Fibroblast of pulmonary artery (primary cell): ENCODE results near the gene RABGEF1.
"Not testable (repeated sequence)": the region's sequence is repeated elsewhere in the genome, so short reads cannot be mapped to it uniquely, and the experiment has no call there.

Source experiments
- DNase-seq: peaks from one replicate; pipeline ENCODE4 v3.0.0-alpha.2; 2010; ENCODE audit warnings: low read depth
- H3K4me3 ChIP-seq: replicated peaks from 2 replicates; pipeline ENCODE4 v1.5.1; 2011; ENCODE audit warnings: low read depth, mild to moderate bottlenecking, control low read depth, low read length, moderate library complexity
- CTCF ChIP-seq: IDR thresholded peaks from 2 replicates; pipeline ENCODE4 v1.5.1; 2011; ENCODE audit warnings: mild to moderate bottlenecking, control low read depth, low read length, inconsistent platforms; ENCODE audit errors: missing control alignments

Gene RABGEF1

GRCh38 chr7:66804001-66804400 lies 63.5 kb downstream of the RABGEF1 start:
- no peak for TF ChIP-seq CTCF
- DNase-seq, result no peak
- H3K4me3 ChIP-seq, result no peak overlapping the region

GRCh38 chr7:66807736-66808135 lies 67.2 kb downstream of the RABGEF1 start:
- H3K4me3 ChIP-seq, result no peak overlapping the region
- TF ChIP-seq CTCF, result no peak
- no peak for DNase-seq

- DNase-seq, result no peak
- no peak overlapping the region for H3K4me3 ChIP-seq
- no peak for TF ChIP-seq CTCF
Measured at GRCh38 chr7:66810716-66811115, 70.2 kb downstream of the RABGEF1 start.

- not testable (repeated sequence) for H3K4me3 ChIP-seq, DNase-seq
Measured at GRCh38 chr7:66815186-66815875, 74.8 kb downstream of the RABGEF1 start.

GRCh38 chr7:66815951-66816350 lies 75.4 kb downstream of the RABGEF1 start:
- no peak overlapping the region for H3K4me3 ChIP-seq
- no peak for TF ChIP-seq CTCF
- no peak for DNase-seq

GRCh38 chr7:66816658-66817057 lies 76.1 kb downstream of the RABGEF1 start:
- H3K4me3 ChIP-seq, DNase-seq: not testable (repeated sequence)

GRCh38 chr7:66817208-66817795 lies 76.8 kb downstream of the RABGEF1 start:
- H3K4me3 ChIP-seq, DNase-seq: not testable (repeated sequence)

- not testable (repeated sequence) for H3K4me3 ChIP-seq, DNase-seq
Measured at GRCh38 chr7:66817956-66818355, 77.4 kb downstream of the RABGEF1 start.

GRCh38 chr7:66824041-66824440 lies 83.5 kb downstream of the RABGEF1 start:
- H3K4me3 ChIP-seq, result no peak overlapping the region
- no peak for DNase-seq
- TF ChIP-seq CTCF, result no peak
